BLaER1 treated with 17β-estradiol and CSF1 and Interleukin-3, amounts not matched to agents 10 nM and 100 nM (cell line): ENCODE data around the gene RAX.

Experiments
- H3K27ac ChIP-seq, 11 experiments: shearing (Covaris generic); formaldehyde crosslinking; 2 replicates each; pipeline ENCODE4 v1.8.1; 2022
- H3K27me3 ChIP-seq, 11 experiments: shearing (Covaris generic); formaldehyde crosslinking; 2 replicates each; pipeline ENCODE4 v1.8.1; 2022
- H3K36me3 ChIP-seq, 11 experiments: shearing (Covaris generic); formaldehyde crosslinking; 2 replicates each; pipeline ENCODE4 v1.8.1; 2022
- H3K4me1 ChIP-seq, 10 experiments: shearing (Covaris generic); formaldehyde crosslinking; 2 replicates each; pipeline ENCODE4 v1.8.1; 2022
- H3K4me2 ChIP-seq, 11 experiments: shearing (Covaris generic); formaldehyde crosslinking; 2 replicates each; pipeline ENCODE4 v1.8.1; 2022
- H3K4me3 ChIP-seq, 10 experiments: shearing (Covaris generic); formaldehyde crosslinking; 2 replicates each; pipeline ENCODE4 v1.8.1; 2022
- H3K9ac ChIP-seq, 11 experiments: shearing (Covaris generic); formaldehyde crosslinking; 2 replicates each; pipeline ENCODE4 v1.8.1; 2022
- H3K9me3 ChIP-seq, 11 experiments: shearing (Covaris generic); formaldehyde crosslinking; replicated peaks in 1 of 11; 2 replicates each; pipeline ENCODE4 v1.8.1; 2022
- H4K20me1 ChIP-seq, 11 experiments: shearing (Covaris generic); formaldehyde crosslinking; 2 replicates each; pipeline ENCODE4 v1.8.1; 2022
- Cebpa-rat ChIP-seq, 11 experiments: shearing (Covaris generic); IDR thresholded peaks; 2 replicates each; pipeline ENCODE4 v1.8.1; 2022

Gene RAX

DNA sequence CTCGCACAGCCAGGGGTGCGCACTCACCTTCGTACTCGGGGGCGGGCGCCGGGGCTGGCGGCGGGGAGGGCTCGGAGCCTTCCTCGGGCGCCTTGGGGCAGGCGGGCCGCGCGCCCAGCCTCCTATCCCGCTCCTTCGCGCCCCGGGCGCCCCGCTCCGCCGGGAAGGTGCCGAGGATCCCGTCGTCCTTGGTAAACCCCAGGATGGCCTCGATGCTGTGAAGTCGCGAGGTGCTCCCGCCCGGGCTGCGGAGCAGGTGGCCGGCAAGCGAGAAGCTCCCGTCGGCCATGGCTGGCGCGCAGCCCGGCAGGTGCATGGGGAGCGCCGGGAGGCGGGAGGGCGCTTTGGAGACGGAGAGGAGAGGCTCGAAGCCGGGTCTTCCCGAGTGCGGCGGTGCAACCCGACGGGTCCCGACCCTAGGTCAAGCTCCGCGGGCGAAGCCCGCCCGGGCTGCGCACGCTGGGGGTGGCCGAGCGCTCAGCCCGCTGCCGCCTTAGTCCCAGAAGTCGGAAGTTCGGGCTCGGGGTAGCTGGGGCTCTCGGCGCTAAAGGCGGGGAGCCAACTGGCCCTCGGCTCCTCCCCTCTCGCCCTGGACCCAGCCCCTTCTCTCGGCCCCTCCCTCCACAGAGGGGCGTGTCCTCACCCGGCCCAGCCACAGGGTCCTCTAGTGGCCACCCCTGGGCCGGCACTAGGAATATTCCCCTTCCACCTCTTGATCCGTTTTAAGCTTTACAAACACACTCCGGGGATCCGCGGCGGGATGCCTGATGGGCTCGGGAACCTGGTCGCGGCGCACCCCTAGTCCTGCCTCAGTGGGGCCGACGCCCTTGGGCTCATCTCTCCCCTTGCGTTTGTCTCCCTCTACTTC is at the start of gene RAX:
RAX (minus strand) TSS at position 564 of the 868 bp plus-strand sequence; CDS start at position 316, 248 bp downstream.
- H3K4me1 ChIP-seq: peaks cover 0 to 9% (median 5%) of the 10 kb centered on the region in 10 experiments; a peak in 5 of 20 replicates
- peak within 1 kb of the TSS in 4 of 10 experiments; percentile 9 to 31 (median 16); a peak in 3 of 20 replicates for H3K4me3 ChIP-seq
- TF ChIP-seq Cebpa-rat (IDR thresholded peaks at IDR 0.05): no peak
- no peaks in the 10 kb centered on the region for H3K36me3 ChIP-seq
- peaks cover 50 to 66% (median 60%) of the 10 kb centered on the region in 11 experiments for H3K9me3 ChIP-seq
- H4K20me1 ChIP-seq: peaks cover 0 to 5% (median 0%) of the 10 kb centered on the region in 11 experiments; a peak in 3 of 22 replicates
- no peak within 1 kb of the TSS for H3K27ac ChIP-seq
- H3K27me3 ChIP-seq: peaks cover 68 to 85% (median 81%) of the 10 kb centered on the region in 11 experiments
- no peak within 1 kb of the TSS for H3K4me2 ChIP-seq
- H3K9ac ChIP-seq: no peak within 1 kb of the TSS

DNA sequence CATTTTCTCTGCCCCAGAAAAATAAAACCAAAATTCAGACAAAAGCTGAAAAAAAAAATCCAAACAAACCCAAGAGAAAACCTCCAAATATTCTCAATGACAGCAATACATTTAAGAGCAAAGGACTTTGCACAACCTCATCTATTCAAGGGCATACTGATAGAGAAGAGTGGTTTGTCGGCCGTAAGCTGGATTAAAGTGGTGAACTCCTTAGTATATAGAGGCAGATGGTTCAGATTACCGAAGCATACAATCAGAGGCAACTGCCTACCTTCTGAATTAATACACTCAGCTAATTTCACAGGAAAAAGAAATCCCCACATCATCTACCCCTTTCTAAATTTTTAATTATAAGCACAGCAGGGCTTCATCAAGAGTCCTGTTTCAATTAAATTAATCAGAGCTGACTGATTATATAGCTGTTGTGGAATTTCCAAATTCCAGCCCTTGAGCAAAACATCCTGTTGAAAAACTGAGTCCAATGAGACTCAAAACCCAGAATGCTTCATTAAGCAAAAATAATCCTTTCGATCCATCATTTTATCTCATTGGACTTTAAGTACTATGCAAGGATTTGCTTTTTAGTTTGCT is 45.3 kb upstream of the RAX start, which contains the start of gene CPLX4:
CPLX4 (minus strand) TSS at position 190 of the 591 bp plus-strand sequence; CDS start at position 3, 187 bp downstream.
- H3K27ac ChIP-seq: no peak within 1 kb of the TSS
- no peak within 1 kb of the TSS for H3K9ac ChIP-seq
- no peak for TF ChIP-seq Cebpa-rat (IDR thresholded peaks at IDR 0.05)
- H4K20me1 ChIP-seq: no peaks in the 10 kb centered on the region
- H3K4me3 ChIP-seq: no peak within 1 kb of the TSS
- H3K36me3 ChIP-seq: no peaks in the 10 kb centered on the region
- H3K27me3 ChIP-seq: no peaks in the 10 kb centered on the region
- H3K4me1 ChIP-seq: no peaks in the 10 kb centered on the region
- no peak within 1 kb of the TSS for H3K4me2 ChIP-seq
- no peaks in the 10 kb centered on the region; a peak in 1 of 22 replicates for H3K9me3 ChIP-seq

DNA sequence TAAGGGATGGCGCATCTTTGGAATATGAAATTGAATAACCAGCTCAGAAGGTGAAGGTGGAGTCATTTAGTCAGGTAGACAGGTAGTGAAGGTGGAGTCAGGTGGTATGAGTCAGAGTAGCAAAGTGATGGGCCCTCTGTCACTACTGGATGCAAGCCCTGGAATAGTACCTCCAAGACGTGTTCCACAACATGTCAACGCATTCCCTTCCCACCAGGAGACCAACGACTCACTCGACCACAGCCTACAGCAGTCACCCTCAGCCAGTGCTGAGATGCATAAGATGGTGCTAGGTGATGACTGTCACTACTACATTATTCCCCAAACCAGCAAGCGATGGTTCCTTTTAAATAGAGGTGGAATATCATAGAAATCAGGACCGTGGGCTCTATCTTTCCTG is 38.4 kb upstream of the RAX start:
- no peak overlapping the region for H3K27ac ChIP-seq
- H3K36me3 ChIP-seq: no peaks in the 10 kb centered on the region
- H4K20me1 ChIP-seq: no peaks in the 10 kb centered on the region
- TF ChIP-seq Cebpa-rat (IDR thresholded peaks at IDR 0.05): no peak
- H3K4me2 ChIP-seq: no peak overlapping the region
- no peak overlapping the region for H3K9ac ChIP-seq
- H3K4me3 ChIP-seq: no peak overlapping the region
- H3K9me3 ChIP-seq: no peaks in the 10 kb centered on the region
- H3K4me1 ChIP-seq: peaks cover 0 to 2% (median 0%) of the 10 kb centered on the region in 10 experiments; a peak in 1 of 20 replicates
- peaks cover 0 to 10% (median 5%) of the 10 kb centered on the region in 11 experiments; a peak in 8 of 22 replicates for H3K27me3 ChIP-seq

DNA sequence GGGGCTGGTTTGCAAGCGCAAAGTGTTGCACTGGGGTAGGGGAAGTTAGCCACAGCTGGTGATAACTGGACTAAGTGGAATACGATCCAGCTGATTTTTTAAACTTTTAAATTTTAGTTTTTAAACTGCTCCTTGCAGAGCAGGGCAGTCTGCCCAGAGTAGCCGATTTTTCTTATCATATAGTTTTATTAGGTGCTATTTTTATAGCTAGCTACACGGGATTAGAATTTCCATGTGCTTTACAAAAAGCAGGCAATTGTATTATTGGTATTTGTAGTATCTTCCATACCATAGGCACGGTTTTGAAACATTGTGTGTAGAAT is 35.6 kb upstream of the RAX start:
- H3K4me1 ChIP-seq: peaks cover 0 to 16% (median 9%) of the 10 kb centered on the region in 10 experiments; a peak in 12 of 20 replicates
- H3K27ac ChIP-seq: no peak overlapping the region
- H3K27me3 ChIP-seq: peaks cover 0 to 10% (median 5%) of the 10 kb centered on the region in 11 experiments; a peak in 8 of 22 replicates
- H3K9ac ChIP-seq: 0 out of 22 replicates have a peak overlapping the region, but pooled peaks of 1 of the 11 experiments have one; percentile 12
- no peaks in the 10 kb centered on the region for H3K36me3 ChIP-seq
- peak overlapping the region; percentile 20 to 62 (median 46); a peak in 13 of 20 replicates for H3K4me3 ChIP-seq
- no peaks in the 10 kb centered on the region for H4K20me1 ChIP-seq
- H3K9me3 ChIP-seq: no peaks in the 10 kb centered on the region
- H3K4me2 ChIP-seq: peak overlapping the region; percentile 56 to 79 (median 64); a peak in 21 of 22 replicates
- no peak for TF ChIP-seq Cebpa-rat (IDR thresholded peaks at IDR 0.05)

DNA sequence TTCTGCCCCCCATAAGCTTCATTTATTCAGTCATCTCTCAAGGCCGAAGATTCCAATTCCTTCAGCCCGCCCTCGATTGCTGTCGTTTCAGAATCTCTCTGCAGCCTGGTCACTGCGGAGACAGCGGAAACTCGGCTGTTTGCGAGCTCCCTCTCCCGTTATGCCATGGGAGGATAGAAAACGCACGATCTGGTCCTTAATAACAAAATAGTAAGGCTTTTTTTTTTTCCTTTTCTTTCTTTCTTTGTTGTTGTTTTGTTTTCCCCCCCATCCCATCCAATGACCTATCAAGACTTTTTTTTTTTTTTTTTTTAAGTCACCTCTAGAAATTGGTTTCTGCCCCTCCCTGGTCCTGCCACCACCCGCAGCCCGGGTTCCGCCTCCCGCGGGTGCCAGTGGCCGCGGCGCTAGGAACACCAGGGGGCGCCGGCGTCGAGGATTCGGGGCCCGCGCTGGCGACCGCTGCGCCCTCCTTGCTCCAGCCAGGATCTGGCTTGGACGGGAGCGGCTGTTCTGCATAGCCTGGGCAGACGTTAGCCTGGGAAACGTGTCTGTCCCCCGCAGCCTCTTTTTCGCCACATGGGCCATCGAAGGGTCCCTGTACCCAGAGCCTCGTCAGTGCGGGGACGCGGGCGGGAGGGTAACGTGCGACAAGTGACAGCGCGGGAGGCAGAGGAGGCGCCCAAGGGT is 35.1 kb upstream of the RAX start:
- no peak for TF ChIP-seq Cebpa-rat (IDR thresholded peaks at IDR 0.05)
- H3K4me2 ChIP-seq: peak overlapping the region; percentile 56 to 79 (median 64); a peak in 21 of 22 replicates
- no peak overlapping the region for H3K27ac ChIP-seq
- H4K20me1 ChIP-seq: no peaks in the 10 kb centered on the region
- peaks cover 0 to 16% (median 9%) of the 10 kb centered on the region in 10 experiments; a peak in 12 of 20 replicates for H3K4me1 ChIP-seq
- peaks cover 0 to 10% (median 5%) of the 10 kb centered on the region in 11 experiments; a peak in 8 of 22 replicates for H3K27me3 ChIP-seq
- H3K4me3 ChIP-seq: peak overlapping the region; percentile 20 to 62 (median 46); a peak in 13 of 20 replicates
- no peaks in the 10 kb centered on the region for H3K36me3 ChIP-seq
- H3K9me3 ChIP-seq: no peaks in the 10 kb centered on the region
- 0 out of 22 replicates have a peak overlapping the region, but pooled peaks of 1 of the 11 experiments have one; percentile 12 for H3K9ac ChIP-seq

DNA sequence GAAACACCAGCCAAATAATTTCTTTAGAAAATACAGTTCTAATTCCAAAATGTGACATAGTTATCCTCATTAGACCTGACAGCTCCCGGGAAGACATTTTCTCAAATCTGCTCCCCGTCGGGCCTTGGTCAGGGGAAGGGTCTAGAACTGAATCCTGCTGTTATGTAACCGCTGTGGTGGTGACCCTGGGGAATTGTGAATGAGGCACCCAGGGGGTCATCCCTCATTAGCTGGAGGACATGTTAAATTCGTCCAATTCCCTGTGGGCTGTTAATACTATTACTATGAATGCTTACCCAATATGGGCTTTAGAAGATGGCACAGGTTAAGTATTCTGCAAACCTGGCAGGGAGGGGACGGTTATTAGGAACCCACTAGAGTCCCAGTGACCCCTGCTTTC is 33.4 kb upstream of the RAX start:
- no peak overlapping the region for H3K27ac ChIP-seq
- no peaks in the 10 kb centered on the region for H3K9me3 ChIP-seq
- H3K4me1 ChIP-seq: peaks cover 0 to 16% (median 9%) of the 10 kb centered on the region in 10 experiments; a peak in 12 of 20 replicates
- H3K4me3 ChIP-seq: no peak overlapping the region
- peaks cover 0 to 10% (median 5%) of the 10 kb centered on the region in 11 experiments; a peak in 8 of 22 replicates for H3K27me3 ChIP-seq
- H4K20me1 ChIP-seq: no peaks in the 10 kb centered on the region
- no peaks in the 10 kb centered on the region for H3K36me3 ChIP-seq
- no peak overlapping the region for H3K9ac ChIP-seq
- no peak for TF ChIP-seq Cebpa-rat (IDR thresholded peaks at IDR 0.05)
- no peak overlapping the region for H3K4me2 ChIP-seq

DNA sequence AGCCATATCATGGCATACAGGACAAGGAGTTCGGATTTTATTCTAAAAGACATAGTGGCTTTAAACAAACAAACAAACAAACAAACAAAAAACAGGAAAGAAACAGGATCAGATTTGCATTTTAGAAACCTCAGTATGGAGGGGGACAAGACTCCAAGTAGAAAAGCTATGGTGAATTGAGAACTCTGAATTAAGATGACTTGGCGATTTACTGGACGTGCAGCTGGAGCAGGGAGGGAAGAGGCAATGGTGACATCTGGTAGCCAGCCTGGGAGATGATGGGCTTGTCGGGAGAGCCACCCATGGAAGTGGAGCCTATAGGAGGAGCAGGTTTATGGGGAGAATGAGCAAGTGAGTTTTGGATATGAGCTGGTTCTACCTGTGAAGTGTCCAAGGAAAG is 32.0 kb upstream of the RAX start:
- no peaks in the 10 kb centered on the region for H3K9me3 ChIP-seq
- no peaks in the 10 kb centered on the region for H3K36me3 ChIP-seq
- peaks cover 0 to 10% (median 5%) of the 10 kb centered on the region in 11 experiments; a peak in 8 of 22 replicates for H3K27me3 ChIP-seq
- H3K4me2 ChIP-seq: peak overlapping the region in 8 of 11 experiments; percentile 16 to 44 (median 24); a peak in 10 of 22 replicates
- no peak overlapping the region for H3K4me3 ChIP-seq
- no peaks in the 10 kb centered on the region for H4K20me1 ChIP-seq
- H3K27ac ChIP-seq: no peak overlapping the region
- H3K4me1 ChIP-seq: peaks cover 0 to 16% (median 9%) of the 10 kb centered on the region in 10 experiments; a peak in 12 of 20 replicates
- TF ChIP-seq Cebpa-rat (IDR thresholded peaks at IDR 0.05): no peak
- H3K9ac ChIP-seq: no peak overlapping the region

DNA sequence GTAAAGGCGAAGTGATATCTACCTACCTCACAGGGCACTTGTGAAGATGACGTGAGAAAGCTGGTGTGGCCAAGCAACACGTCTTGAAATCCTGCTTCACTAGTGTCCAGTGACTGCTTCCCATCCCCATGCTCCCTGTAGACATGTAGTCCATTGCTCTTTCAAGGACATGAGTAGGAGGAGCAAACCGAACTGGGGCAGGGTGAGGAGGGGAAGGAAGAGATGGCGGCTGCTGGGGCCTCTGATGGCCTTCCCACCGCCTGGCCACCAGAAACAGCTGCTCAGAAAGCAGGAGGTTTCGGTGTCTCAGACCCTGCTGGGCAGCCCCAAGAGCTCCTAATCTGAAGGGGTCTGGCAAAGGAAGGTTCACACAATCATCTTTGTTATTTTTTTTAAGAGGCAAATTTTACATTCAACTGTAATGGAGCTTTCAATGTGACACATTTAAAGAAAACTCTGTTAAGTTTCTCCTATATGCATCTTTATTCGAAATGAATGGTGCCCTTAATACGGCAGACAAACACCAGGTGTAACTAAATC is 30.5 kb upstream of the RAX start:
- Histone ChIP-seq H3K4me3 (no peak overlapping the region), H3K4me2 (no peak overlapping the region), H3K9ac (no peak overlapping the region), H3K27me3 (peaks cover 0 to 3% (median 0%) of the 10 kb centered on the region in 11 experiments; a peak in 3 of 22 replicates), H3K4me1 (peaks cover 0 to 16% (median 9%) of the 10 kb centered on the region in 10 experiments; a peak in 12 of 20 replicates), H3K9me3 (no peaks in the 10 kb centered on the region), H3K27ac (no peak overlapping the region), H3K36me3 (no peaks in the 10 kb centered on the region), H4K20me1 (no peaks in the 10 kb centered on the region; a peak in 1 of 22 replicates)
- TF ChIP-seq Cebpa-rat (IDR thresholded peaks at IDR 0.05): no peak
